Gastroesophageal sphincter (tissue), 3 donors: Measurements from ENCODE around the gene PHKG2.

Experiments used
- CTCF ChIP-seq, 4 experiments: fragments of 200-600 bp in 2 of 4; fragments of 450-650 bp in 2 of 4; sonication (generic) in 1 of 4; IDR thresholded peaks; one replicate each; pipeline ENCODE4 v1.5.1; 2017 to 2019; ENCODE audit warnings: antibody characterized with exemption in 4 of 4, mild to moderate bottlenecking in 2 of 4, moderate library complexity in 2 of 4
- EP300 ChIP-seq: sonication (generic); formaldehyde crosslinking; IDR thresholded peaks from one replicate; pipeline ENCODE4 v1.6.1; 2017; ENCODE audit warnings: antibody characterized with exemption, mild to moderate bottlenecking
- POLR2A ChIP-seq, 2 donors: fragments of 450-650 bp; IDR thresholded peaks; one replicate each; pipeline ENCODE4 v1.6.1; 2017; ENCODE audit warnings: antibody characterized with exemption in 2 of 2, mild to moderate bottlenecking in 2 of 2, moderate library complexity in 1 of 2
- POLR2AphosphoS5 ChIP-seq: sonication (generic); formaldehyde crosslinking; IDR thresholded peaks from one replicate; pipeline ENCODE4 v1.6.1; 2017; ENCODE audit warnings: antibody characterized with exemption

GRCh38 chr16:30762991-30763725 lies 14.9 kb downstream of the PHKG2 start:
- TF ChIP-seq CTCF (IDR thresholded peaks at IDR 0.05) (no peak), EP300 (no peak), POLR2A (IDR thresholded peaks at IDR 0.05) (no peak), POLR2AphosphoS5 (no peak)
